Adipocyte (in vitro differentiated cells): ENCODE data around the gene WASHC4.

Experiments used
- DNase-seq: peaks from one replicate; pipeline ENCODE4 v3.0.0-alpha.2; 2015; ENCODE audit warnings: low read depth
- H3K27me3 ChIP-seq: replicated peaks from 2 replicates; pipeline ENCODE4 v1.7.0; 2013; ENCODE audit warnings: mild to moderate bottlenecking, low read length, moderate library complexity; ENCODE audit not compliant: control insufficient read depth, insufficient read depth
- H3K36me3 ChIP-seq: 2 replicates; pipeline ENCODE4 v1.7.0; 2013; ENCODE audit warnings: low read length, mild to moderate bottlenecking, moderate library complexity; ENCODE audit not compliant: control insufficient read depth, insufficient read depth, severe bottlenecking
- H3K4me1 ChIP-seq: 2 replicates; pipeline ENCODE4 v1.7.0; 2013; ENCODE audit warnings: mild to moderate bottlenecking, low read length, moderate library complexity; ENCODE audit not compliant: control insufficient read depth, insufficient read depth
- H3K4me3 ChIP-seq: 2 replicates; pipeline ENCODE4 v1.7.0; 2013; ENCODE audit warnings: mild to moderate bottlenecking, low read length, moderate library complexity
- H3K9ac ChIP-seq: 2 replicates; pipeline ENCODE4 v1.7.0; 2013; ENCODE audit warnings: mild to moderate bottlenecking, low read length, moderate library complexity
- H3K9me3 ChIP-seq: 2 replicates; pipeline ENCODE4 v1.7.0; 2013; ENCODE audit warnings: mild to moderate bottlenecking, low read length, moderate library complexity; ENCODE audit not compliant: control insufficient read depth

WASHC4 gene

DNA sequence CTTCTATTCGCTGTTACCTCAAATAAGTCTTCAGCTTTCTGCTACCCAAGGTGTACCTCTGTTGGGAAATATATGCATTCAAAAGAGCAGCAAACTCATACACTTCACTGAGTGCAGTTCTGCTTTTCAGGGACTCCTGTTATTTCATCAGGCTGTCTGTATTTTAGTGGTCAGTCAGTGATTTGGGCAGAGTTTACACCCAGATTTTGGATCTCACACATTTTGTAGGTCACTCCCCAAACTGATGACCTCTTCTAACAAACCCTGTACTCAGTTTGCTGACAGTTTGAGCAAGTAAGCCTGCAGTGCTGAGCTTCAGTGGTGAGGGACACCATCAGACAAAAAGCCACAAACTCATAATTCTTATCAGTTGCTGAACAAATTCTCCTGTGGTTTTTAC is 8.2 kb upstream of the WASHC4 start:
- no peak for DNase-seq
- Histone ChIP-seq H3K4me3 (no peak overlapping the region), H3K9me3 (peaks cover 11% of the 10 kb centered on the region), H3K9ac (no peak overlapping the region), H3K36me3 (no peaks in the 10 kb centered on the region), H3K4me1 (peaks cover 11% of the 10 kb centered on the region), H3K27me3 (no peaks in the 10 kb centered on the region)

DNA sequence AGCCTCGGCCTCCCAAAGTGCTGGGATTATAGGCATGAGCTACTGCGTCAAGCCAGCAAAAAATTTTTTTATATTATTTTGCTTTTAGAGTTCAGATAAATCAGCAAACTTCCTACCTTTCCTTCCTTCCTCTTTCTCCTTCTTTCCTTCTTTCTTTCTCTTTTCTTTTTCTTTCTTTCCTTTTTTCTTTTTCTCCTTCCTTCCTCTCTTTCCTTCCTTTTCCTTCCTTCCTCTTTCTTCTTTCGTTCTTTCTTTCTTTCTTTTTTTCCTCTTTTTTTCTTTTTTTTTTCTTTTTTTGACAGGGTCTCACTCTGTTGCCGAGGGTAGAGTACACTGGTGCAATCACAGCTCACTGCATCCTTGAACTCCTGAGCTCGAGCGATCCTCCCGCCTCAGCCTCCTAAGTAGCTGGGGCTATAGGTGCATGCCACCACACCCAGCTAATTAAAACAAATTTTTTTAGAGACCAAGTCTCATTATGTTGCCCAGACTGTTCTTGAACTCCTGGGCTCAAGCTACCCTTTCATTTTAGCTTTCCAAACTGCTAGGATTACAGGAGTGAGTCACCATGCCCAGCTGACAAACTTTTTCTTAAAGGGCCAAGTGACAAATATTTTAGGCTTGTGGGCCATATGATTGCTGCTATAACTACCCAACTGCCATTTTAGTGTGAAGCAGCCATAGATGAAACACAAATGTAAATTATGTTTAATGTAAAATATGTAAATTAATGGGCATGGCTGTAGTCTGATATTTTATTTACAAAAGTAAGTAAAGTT is 7.1 kb upstream of the WASHC4 start:
- peak overlapping the region; percentile 65 for H3K9ac ChIP-seq
- no peaks in the 10 kb centered on the region for H3K27me3 ChIP-seq
- H3K4me1 ChIP-seq: peaks cover 11% of the 10 kb centered on the region
- H3K9me3 ChIP-seq: peaks cover 3% of the 10 kb centered on the region
- H3K36me3 ChIP-seq: no peaks in the 10 kb centered on the region
- DNase-seq: peak; percentile 85
- peak overlapping the region; percentile 62 for H3K4me3 ChIP-seq

DNA sequence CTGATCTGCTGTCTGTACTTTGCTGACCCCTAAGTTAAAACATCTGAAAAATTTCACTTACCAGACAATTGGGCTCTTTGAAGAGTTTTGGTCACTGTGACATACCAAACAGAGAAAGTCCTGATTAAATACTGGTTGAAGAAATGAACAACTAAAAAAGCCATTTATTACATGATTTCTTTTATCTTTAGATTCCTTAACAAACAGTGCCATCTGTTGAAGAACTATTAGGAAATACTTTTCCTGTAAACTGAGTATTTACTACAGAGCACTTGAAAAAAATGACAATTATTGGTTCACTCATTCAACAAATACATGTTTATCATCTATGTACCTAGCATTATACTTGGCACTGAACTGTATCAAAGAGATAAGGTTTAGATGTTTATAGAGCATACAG is 6.5 kb upstream of the WASHC4 start:
- Histone ChIP-seq H3K27me3 (no peaks in the 10 kb centered on the region), H3K36me3 (no peaks in the 10 kb centered on the region), H3K4me1 (peaks cover 11% of the 10 kb centered on the region), H3K9ac (peak overlapping the region; percentile 65), H3K4me3 (peak overlapping the region; percentile 62), H3K9me3 (no peaks in the 10 kb centered on the region)
- DNase-seq: peak; percentile 76

DNA sequence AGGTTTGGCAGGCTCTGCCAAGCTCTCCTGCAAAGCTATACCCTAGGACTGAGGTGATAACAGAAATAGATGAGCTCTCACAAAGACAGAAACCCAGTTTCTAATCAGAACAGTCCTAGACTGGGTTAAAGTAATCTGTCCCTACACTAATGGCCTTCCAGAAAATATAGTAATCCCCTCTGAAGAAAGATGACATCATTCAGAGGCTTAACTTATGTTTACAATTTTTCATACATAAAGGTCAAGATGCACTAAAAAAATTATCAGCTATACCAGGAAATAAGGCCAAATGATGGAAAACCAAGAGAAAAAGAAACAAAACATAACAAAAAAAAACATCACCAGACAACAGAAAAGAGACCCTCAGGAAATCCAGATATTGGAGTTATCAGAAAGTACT is 4.9 kb upstream of the WASHC4 start:
- H3K9me3 ChIP-seq: no peaks in the 10 kb centered on the region
- DNase-seq: no peak

DNA sequence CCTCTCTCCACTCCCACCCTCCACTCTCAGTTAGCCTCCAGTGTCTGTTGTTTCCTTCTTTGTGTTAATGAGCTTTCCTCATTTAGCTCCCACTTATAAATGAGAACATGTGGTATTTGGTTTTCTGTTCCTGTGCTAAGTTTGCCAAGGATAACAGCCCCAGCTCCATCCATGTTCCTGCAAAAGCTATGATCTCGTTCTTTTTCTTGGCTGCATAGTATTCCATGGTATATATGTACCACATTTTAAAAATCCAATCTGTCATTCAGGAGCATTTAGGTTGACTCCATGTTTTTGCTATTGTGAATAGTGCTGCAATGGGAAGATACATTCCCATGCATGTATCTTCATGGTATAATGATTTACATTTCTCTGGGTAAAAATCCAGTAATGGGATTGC is 2.8 kb upstream of the WASHC4 start:
- Histone ChIP-seq H3K4me1 (peaks cover 29% of the 10 kb centered on the region), H3K27me3 (no peaks in the 10 kb centered on the region), H3K36me3 (no peaks in the 10 kb centered on the region), H3K9me3 (no peaks in the 10 kb centered on the region), H3K9ac (no peak overlapping the region), H3K4me3 (no peak overlapping the region)
- DNase-seq: no peak

More for the DNA sequence above, 4.9 kb upstream of the WASHC4 start:
- Histone ChIP-seq H3K9ac (no peak overlapping the region), H3K36me3 (no peaks in the 10 kb centered on the region), H3K27me3 (no peaks in the 10 kb centered on the region), H3K4me3 (no peak overlapping the region), H3K4me1 (peaks cover 21% of the 10 kb centered on the region)

DNA sequence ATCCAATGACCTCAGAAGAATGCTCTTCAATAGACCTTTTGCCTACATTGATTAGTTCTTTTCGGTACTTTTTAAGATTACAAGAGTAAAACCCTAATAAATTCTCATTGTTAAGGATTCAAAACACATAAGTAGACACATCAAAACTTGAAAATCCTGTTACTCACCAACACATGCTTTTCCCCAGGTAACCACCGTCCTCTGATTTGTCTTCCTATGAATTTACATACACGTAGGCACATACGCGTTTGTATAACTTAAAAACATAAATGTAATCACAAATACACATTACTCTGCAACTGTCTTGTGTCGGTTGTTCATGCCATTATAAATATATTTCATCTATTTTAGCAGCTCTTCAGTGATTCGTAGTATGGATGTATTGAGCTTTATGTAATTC is 910 bp upstream of the WASHC4 start:
- Histone ChIP-seq H3K4me1 (peaks cover 36% of the 10 kb centered on the region), H3K27me3 (no peaks in the 10 kb centered on the region), H3K36me3 (peaks cover 4% of the 10 kb centered on the region), H3K9ac (peak overlapping the region; percentile 100), H3K4me3 (peak overlapping the region; percentile 99), H3K9me3 (no peaks in the 10 kb centered on the region)
- no peak for DNase-seq

DNA sequence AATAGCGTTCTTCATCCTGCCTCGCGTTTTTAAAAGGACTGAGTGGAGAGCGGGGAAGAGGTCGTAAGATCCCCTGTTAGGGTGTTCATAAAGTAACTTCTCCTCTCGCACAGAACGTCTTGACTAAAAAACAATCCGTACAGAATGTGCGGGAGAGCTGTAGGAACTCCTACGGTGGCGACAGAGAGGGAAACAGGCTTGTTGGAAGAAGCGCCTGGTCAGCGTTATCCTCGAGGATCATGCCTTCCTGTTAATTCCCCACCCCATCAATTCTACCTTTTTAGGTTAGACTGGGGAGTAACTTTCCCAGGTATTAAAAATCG is 399 bp upstream of the WASHC4 start:
- DNase-seq: peak; percentile 78
- peaks cover 41% of the 10 kb centered on the region for H3K4me1 ChIP-seq

DNA sequence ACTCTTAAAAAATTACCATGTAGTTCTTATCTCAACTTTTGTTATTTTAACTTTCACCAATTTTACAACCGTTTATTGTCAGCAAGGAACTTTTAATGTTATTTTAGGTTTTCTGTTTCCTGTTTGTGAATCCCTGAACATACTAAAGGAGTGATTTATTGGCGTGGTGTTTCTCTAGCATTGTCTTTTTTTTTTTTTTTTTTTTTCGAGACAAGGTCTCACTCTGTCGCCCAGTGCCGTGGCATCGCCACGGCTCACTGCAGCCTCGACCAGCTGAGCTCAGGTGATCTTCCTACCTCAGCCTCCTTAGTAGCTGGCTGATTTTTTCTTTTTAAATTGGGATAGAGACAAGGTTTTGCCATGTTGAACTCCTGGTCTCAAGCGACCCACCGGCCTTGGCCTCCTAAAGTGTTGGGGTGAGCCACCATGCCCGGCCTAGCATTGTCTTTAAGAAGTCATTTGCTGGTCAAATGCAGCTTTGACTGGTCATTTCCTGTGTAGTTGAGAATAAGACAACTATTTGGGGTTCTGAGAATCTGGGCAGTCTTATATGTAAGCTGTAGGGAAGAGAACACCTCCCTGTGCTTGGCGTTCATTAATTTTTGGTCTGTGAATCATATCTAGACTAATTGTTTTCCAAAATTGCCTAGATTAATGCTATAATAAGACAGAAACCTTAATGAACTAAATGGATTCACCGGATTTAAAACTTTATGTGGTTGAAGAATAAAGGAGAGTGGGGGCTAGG is 2.1 kb downstream of the WASHC4 start:
- Histone ChIP-seq H3K27me3 (no peaks in the 10 kb centered on the region), H3K9ac (peak overlapping the region; percentile 100), H3K36me3 (peaks cover 34% of the 10 kb centered on the region), H3K9me3 (no peaks in the 10 kb centered on the region), H3K4me3 (peak overlapping the region; percentile 99), H3K4me1 (peaks cover 46% of the 10 kb centered on the region)
- peak; percentile 14 for DNase-seq

More for the DNA sequence above, 399 bp upstream of the WASHC4 start:
- Histone ChIP-seq H3K36me3 (peaks cover 9% of the 10 kb centered on the region), H3K9ac (peak overlapping the region; percentile 100), H3K9me3 (no peaks in the 10 kb centered on the region), H3K4me3 (peak overlapping the region; percentile 99), H3K27me3 (no peaks in the 10 kb centered on the region)

DNA sequence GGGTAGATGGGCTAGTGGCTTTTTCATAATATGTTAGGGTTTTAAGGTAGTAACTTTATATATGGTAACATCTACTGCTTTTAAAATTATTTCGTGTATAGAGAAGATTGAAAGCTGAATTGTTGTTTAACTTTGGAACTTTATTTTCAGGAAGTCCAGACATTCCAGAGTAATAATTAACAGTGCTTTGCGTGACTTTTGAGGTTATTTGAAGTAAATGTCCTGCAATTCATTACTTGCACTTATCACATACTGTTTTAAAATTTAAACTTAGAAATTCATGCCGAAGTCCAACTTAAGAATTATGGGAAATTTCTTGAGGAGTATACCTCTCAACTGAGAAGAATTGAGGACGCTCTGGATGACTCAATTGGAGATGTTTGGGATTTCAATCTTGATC is 3.3 kb downstream of the WASHC4 start:
- Histone ChIP-seq H3K9me3 (no peaks in the 10 kb centered on the region), H3K9ac (peak overlapping the region; percentile 100), H3K4me3 (peak overlapping the region; percentile 99), H3K36me3 (peaks cover 46% of the 10 kb centered on the region), H3K27me3 (no peaks in the 10 kb centered on the region), H3K4me1 (peaks cover 46% of the 10 kb centered on the region)
- peak; percentile 45 for DNase-seq

DNA sequence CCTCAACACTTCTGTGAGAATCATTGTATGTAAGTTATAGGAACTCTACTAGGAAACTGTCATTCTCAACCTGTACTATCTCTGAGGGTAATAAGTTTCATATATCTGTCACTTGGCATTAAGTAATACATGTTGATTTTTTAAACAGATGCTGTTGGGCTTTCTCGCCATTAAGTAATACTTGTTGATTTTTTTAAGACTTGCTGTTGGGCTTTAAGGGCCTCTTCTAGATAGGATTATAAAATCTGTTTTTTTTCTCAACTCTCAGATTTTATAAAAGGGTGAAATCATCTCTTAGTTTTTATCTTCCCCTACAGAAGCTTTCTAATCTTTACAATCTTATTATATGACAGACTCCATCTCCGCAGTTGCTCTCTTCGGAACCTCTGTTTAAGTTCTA is 5.6 kb downstream of the WASHC4 start:
- H3K36me3 ChIP-seq: peaks cover 69% of the 10 kb centered on the region
- no peak overlapping the region for H3K4me3 ChIP-seq
- H3K27me3 ChIP-seq: no peaks in the 10 kb centered on the region
- DNase-seq: no peak
- no peaks in the 10 kb centered on the region for H3K9me3 ChIP-seq
- H3K4me1 ChIP-seq: peaks cover 36% of the 10 kb centered on the region
- H3K9ac ChIP-seq: no peak overlapping the region

DNA sequence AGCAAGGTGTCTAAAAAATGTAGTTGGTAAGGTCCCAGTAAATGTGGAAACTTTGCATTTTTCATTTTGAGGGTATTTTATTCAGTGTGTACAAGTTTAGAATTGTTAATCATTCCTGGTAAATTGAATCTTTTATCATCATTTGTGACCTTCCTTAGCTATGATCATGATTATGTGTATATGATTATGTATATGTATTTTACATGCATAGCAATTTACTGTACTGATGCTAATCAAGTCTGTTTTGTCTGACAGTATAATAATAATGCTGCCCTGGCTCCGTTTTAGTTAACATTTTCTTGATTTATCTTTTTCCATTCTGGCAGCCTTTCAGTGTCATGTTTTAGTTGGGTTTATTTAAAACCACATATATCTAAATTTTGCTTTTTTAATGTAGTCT is 9.4 kb downstream of the WASHC4 start:
- Histone ChIP-seq H3K9ac (no peak overlapping the region), H3K9me3 (no peaks in the 10 kb centered on the region), H3K4me1 (peaks cover 6% of the 10 kb centered on the region), H3K4me3 (no peak overlapping the region), H3K36me3 (peaks cover 99% of the 10 kb centered on the region), H3K27me3 (no peaks in the 10 kb centered on the region)
- no peak for DNase-seq
